ENCODE results near the gene FANCE. TPM values are rescaled to one million over a fixed set of nuclear protein-coding genes. Genes with fewer than 3 reads are reported as not detected.
A peak's percentile ranks its signal among the peaks of the same experiment; 100 is the strongest.

The FANCE gene
- total and polyA plus RNA-seq, 2 experiments from 2014 or later = 5.4 to 25.5 TPM

GRCh38 chr6:35453236-35453635 is 1.1 kb downstream of the FANCE start:
- Mint-ChIP-seq H3K27ac (no peak overlapping the region), H3K36me3 (ENCODE audit: low read depth) (peaks cover 21% of the 10 kb centered on the region), H3K4me1 (peaks cover 35% of the 10 kb centered on the region), H3K27me3 (ENCODE audit: insufficient read depth, low read depth, poor library complexity) (peaks cover 9% of the 10 kb centered on the region), H3K4me3 (peak overlapping the region; percentile 73), H3K9me3 (no peaks in the 10 kb centered on the region)
- Histone ChIP-seq H3K4me3 (peak overlapping the region; percentile 83), H3F3A (replicated peaks; ENCODE audit: low read depth) (0 out of 2 replicates have a peak, but pooled peaks cover 3% of the 10 kb centered on the region), H3K27me3 (ENCODE audit: insufficient read depth) (peaks cover 9% of the 10 kb centered on the region; the same call in 1 of the 2 replicates), H4K20me1 (replicated peaks; ENCODE audit: insufficient read depth) (no peaks in the 10 kb centered on the region; the same call in 1 of the 2 replicates), H2AFZ (no peak overlapping the region), H3K4me1 (ENCODE audit: insufficient read depth) (peaks cover 27% of the 10 kb centered on the region), H3K27ac (ENCODE audit: low read depth) (no peak overlapping the region), H3K79me2 (replicated peaks; ENCODE audit: insufficient read depth) (peaks cover 6% of the 10 kb centered on the region; the same call in 1 of the 2 replicates), H3K4me2 (peak overlapping the region; percentile 93), H3K9me2 (ENCODE audit: insufficient read depth) (no peaks in the 10 kb centered on the region), H3K36me3 (ENCODE audit: insufficient read depth) (0 out of 2 replicates have a peak, but pooled peaks cover 4% of the 10 kb centered on the region)
- no peak for TF ChIP-seq ZNF331 (CRISPR knock-in tag; IDR thresholded peaks at IDR 0.05; ENCODE audit: low read depth)
- TF ChIP-seq EZH2phosphoT487 (IDR thresholded peaks at IDR 0.05; ENCODE audit: unreplicated experiment) = no peak
- ATAC-seq = no peak
- DNase-seq (ENCODE audit: low spot score) = no peak

DNA sequence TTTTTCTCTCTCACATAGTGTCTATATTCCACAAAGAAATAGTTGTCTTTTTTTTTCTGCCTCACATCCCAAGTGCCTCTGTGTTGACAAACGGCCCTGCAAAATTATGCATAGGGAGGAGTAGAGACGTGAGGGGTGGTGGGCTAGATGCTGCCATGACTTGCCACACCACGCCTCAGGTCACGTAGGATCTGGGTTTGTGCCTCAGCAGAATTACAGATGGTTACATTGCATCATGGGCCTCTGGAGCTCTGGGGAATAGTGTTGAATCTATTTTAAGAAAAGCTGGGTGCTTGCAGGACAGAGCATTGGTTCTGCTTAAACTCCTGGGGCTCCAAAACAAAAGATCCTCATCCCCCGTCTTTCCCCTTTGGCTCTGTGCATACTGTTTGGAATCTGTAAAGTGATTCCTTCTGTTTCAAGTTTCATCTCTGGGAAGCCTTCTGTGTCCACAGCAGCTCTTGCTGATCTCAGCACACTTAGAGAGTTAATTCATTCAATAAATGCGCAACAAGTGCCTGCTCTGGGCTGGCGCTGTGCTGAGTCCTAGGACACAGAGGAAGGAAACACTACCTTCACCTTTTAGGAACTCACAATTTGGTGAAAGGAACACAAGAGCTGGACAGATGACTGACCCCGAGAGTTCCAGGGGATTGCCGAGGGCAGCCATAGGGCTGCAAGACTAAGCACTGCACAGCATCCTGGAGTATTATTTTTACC is 2.4 kb downstream of the FANCE start:
- H2AFZ ChIP-seq = no peak overlapping the region

More for the DNA sequence above, 2.4 kb downstream of the FANCE start:
- peaks cover 6% of the 10 kb centered on the region; the same call in 1 of the 2 replicates for H3K79me2 ChIP-seq (replicated peaks; ENCODE audit: insufficient read depth)
- no peak overlapping the region for H3K4me3 ChIP-seq
- peak overlapping the region; percentile 61 for H3K4me2 ChIP-seq
- H3K4me1 Mint-ChIP-seq = peaks cover 36% of the 10 kb centered on the region
- no peak for TF ChIP-seq EZH2 (IDR thresholded peaks at IDR 0.05; ENCODE audit: low read depth, unreplicated experiment)
- TF ChIP-seq CREB1 (CRISPR knock-in tag; IDR thresholded peaks at IDR 0.05; ENCODE audit: low read depth) = no peak
- no peak for TF ChIP-seq EZH2phosphoT487 (IDR thresholded peaks at IDR 0.05; ENCODE audit: unreplicated experiment)
- TF ChIP-seq ZNF331 (CRISPR knock-in tag; IDR thresholded peaks at IDR 0.05; ENCODE audit: low read depth) = no peak
- TF ChIP-seq CTCF (conservative IDR thresholded peaks at IDR 0.05; ENCODE audit: low read depth in 2 of 2) = no peak
- H3K27ac ChIP-seq (ENCODE audit: low read depth) = no peak overlapping the region
- H3K36me3 ChIP-seq (ENCODE audit: insufficient read depth) = 0 out of 2 replicates have a peak, but pooled peaks cover 4% of the 10 kb centered on the region
- H4K20me1 ChIP-seq (replicated peaks; ENCODE audit: insufficient read depth) = no peaks in the 10 kb centered on the region; the same call in 1 of the 2 replicates
- H3K9me2 ChIP-seq (ENCODE audit: insufficient read depth) = no peaks in the 10 kb centered on the region
- peak overlapping the region; percentile 73 for H3K4me3 Mint-ChIP-seq
- peak overlapping the region; percentile 89 for H3K27ac Mint-ChIP-seq
- no peaks in the 10 kb centered on the region; the same call in 2 of the 3 replicates for H3K9me3 Mint-ChIP-seq
- ATAC-seq (no peak), DNase-seq (ENCODE audit: low spot score) (no peak)
- H3F3A ChIP-seq (replicated peaks; ENCODE audit: low read depth) = 0 out of 2 replicates have a peak, but pooled peaks cover 3% of the 10 kb centered on the region
- H3K27me3 ChIP-seq (ENCODE audit: insufficient read depth) = peaks cover 9% of the 10 kb centered on the region; the same call in 1 of the 2 replicates
- H3K36me3 Mint-ChIP-seq (ENCODE audit: low read depth) = peaks cover 29% of the 10 kb centered on the region
- H3K27me3 Mint-ChIP-seq (ENCODE audit: insufficient read depth, low read depth, poor library complexity) = peaks cover 9% of the 10 kb centered on the region
- H3K4me1 ChIP-seq (ENCODE audit: insufficient read depth) = peaks cover 27% of the 10 kb centered on the region
